HG03521 (cell line): ENCODE measurements around the gene LRP8.

Source experiments
- ATAC-seq: cut with Tn5 transposase; IDR thresholded peaks from one replicate; pipeline ENCODE4 v1.9.1; 2021; ENCODE audit warnings: mild to moderate bottlenecking, moderate library complexity; ENCODE audit not compliant: unreplicated experiment

LRP8 gene

DNA sequence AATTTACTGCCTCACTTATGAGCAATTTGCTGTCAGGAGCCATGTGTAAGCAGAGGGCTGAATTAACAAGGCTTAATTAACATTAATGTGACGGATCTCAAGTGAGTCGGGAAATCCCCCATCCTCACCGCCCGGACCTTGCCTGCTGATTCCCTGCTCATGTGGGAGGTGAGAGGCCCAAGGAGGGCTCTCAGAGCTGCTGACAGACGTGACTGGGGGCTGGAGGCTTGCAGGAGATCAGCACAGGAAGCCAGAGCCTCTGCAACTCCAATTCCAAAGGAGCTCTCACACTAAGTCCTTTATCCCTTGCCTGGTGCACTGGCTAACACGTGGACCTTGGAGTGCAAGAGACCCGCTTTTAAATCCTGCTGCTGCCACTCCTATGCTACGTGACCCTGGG lies 19.4 kb downstream of the LRP8 start:
- ATAC-seq: no peak

DNA sequence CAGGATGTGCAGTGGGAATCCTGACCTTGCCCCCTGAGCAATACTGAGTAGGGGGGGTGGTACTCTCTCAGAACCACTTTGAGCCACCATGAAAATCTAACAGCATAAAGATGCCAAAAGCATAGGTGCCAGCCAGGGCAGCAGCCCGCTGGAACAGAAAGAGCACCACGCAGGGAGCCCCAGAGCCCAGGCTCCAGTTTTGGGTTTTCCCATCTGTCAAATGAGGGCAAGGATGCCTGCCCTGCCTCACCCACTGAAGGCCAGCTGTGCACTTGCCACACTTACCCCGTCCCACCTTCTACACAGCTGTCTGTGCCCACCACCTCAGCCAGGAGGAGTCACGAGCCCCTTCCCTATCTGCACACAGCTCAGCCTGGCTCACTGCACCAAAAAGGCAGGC lies 20.8 kb downstream of the LRP8 start:
- no peak for ATAC-seq

DNA sequence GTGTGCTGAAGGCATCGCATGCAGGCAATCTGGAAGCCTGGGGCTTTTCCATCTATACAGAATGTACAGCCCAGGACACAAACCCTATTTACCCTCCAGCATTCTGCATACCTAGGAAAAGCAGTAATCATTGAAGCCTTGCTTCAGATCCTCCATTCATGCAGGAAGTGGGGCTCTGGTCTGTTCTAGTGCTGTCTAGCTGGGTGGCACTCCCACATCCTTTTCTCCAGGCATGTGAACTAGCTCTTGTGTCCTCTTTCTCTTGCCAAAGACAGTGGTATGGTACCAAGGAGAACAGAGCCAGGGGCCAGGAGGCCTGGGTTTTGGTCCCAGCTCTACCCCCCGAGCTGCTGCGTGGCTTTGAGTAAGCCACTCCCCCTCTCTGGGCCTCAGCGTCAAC lies 21.7 kb downstream of the LRP8 start:
- ATAC-seq: no peak

DNA sequence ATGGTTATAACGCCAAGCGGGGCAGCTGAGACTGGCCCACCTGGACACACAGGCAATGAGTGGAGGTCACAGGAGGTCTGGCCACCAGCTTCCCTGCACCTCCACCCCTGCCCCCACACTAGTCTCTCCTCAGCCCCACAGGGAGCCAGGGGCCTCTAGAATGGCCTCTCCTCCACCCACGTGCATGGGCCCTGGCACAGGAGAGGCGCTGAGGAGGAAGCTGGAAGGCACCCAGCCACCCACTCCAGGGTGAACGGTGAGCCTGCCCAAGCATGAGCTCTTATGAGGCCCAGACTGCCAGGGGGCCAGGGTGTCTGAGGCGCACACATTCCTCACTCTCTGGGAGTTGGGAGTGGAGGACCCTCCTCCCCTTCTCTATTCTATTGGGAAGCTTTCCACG lies 22.2 kb downstream of the LRP8 start:
- no peak for ATAC-seq

DNA sequence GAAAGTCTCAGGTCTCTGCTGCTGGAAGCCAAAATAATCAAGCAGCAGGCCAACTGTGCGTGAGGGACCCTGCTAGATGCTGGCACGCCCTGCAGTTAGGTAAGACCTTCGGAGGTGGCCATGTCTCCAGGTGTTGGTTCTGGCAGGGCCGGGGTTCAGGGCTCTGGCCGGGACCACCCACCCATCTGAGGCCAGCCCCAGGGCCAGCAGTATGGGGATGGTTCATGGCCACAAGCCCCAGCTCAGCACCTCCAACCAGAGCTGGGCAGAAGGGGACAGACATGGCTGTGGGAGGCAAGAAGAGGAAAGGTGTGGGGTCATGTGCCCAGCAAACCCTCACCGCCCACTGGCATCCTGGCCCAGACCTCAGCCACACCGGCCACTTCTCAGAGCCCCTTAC lies 23.3 kb downstream of the LRP8 start:
- ATAC-seq: no peak

DNA sequence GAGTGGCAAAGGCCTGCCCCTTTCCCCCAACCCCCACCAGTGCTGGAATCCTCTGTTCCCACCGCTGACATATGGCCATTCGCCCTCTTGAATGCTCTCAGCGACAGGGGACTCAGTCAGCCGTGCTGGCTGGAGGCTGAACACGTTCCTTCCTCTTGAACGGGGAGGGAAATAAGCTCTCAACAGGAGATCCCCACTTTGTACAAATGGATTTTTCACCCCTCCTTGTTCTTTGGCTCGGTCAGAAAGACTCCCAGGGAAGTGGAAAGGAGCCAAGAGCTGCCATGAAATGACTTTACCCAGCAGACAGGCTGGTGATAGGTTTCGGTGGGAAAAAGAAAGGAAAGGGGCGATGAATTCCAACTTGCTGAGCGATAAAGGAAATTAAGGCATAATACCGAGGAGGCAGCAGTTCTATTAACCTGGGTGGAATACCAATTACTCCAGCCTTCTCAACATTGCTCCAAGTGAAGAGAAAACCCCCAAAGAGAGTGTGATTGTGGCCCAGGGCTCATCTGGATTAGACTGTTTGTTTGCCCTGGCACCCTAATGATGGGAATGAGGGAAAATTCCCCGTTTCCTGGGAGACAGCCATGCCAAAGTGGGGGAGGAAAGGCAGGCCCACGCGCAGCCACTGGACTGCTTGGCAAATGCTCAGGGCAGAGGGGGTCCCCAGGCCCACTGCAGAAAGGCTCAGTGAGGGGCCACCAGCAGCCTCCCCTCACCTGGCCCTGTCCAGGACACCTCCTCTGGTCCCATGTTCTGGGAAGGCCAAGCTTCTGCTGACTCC lies 23.9 kb downstream of the LRP8 start:
- no peak for ATAC-seq

DNA sequence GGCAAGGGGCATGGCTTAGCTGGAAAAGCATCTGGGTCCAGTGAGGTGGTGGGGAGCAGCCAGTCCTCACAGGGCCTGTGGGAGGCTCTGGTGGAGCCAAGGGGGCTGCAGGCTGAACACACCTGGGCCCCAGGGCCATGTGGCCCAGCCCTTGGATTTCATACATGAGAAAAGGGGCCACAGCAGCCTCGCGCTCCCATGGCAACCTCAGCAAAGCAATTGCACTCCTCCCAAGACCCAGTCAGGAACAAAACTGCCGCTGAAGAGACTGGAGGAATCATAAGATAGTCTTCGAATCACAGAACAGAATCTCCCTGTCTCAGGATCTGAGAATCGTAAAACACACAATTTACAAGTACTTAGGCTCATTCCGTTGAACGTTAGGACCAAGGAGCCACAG lies 24.6 kb downstream of the LRP8 start:
- no peak for ATAC-seq

DNA sequence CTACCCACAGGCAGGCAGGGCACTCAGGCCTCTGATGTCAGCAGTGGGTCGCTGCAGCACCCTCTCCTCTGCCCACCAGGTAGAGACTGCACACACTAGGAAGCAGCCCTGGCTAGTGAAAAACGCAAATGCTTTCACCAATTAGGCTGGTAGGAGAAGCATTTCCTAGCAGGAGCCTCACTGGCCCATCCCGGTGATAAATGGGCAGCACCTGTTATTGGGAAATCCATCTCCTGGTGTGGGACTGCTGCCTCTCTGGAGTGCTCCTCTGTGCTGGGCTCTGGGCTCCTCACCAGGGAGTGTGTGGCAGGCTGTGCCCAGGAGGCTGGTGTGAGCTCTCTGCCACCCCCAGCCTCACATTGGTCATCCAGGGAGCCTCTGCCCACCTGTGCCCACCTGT lies 28.6 kb downstream of the LRP8 start:
- ATAC-seq: no peak

DNA sequence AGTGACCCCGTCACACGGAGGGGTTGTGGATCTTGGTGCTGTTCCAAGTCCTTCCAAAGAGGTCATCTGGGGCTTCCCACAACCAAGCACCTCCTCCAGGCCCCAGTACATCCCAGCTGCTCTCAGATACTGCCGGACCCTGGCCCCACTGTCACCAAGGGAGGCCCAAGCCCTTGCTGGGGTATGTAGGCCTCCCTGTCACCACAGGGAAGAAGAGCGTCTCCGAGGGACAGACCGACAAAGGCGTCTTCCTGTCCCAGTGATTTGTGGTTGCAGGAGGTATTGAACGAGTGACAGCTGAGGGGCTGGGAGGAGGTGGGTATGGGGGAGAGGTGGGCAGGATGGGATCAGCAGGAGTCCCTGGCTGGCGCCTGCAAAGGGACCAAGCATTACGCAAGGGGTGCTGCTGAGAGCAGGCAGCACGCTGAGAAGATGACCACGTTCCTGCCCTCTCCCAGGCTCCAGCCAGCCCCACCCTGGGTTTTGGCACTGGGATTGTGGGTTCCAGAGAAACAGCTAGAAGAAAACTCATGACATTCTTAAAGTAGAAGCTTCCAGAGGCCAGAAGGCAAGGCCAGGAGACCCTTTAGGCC lies 29.7 kb downstream of the LRP8 start:
- no peak for ATAC-seq

DNA sequence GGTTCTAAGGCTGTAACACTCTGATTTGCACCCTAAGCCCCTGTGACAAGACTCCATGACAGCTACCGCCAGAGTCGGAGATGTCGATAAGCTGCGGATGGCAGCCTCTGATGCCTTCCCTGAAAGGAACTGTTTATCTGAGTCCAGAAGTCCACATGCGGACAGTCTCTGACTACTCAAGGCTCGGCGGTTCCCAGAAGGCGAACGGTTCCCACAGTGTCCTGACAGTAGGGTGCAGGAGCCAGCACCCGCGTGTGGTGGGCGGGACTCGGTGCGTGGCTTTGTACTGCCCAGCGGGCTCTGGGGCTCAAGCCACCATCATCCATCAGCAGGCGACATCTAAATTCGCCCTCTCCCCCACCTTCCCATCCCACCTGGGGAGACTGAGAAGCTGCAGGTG lies 30.7 kb downstream of the LRP8 start:
- no peak for ATAC-seq

DNA sequence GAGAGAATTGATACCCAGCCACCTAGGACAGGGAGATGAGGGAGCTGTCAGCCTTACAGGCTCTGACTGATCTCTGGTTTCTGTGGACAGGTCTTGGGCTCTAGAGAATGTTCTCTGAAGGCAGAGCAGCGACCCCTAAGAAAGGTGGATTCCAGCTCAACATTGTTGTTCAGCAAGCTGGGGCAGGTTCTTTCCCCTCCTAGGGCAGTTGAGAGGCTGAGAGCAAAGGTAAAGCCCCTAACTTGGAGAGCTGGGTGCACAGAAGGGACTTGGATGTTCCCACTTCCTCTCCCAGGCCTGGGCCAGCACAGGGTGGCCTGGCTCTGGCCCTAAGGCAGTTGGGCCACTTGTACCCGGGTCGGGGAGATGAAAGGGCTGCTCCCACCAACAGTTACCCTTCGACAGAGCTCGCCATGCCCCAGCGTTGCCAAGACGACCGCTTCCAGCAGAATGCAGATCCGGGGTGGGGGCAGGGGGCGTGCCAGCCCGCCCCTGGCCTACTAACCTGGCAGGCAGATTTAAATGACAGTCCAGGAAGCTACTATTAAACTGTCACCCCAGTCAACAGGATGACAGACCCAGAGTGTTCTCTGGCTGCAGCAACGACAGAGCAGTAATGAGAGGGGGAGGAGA lies 31.6 kb downstream of the LRP8 start:
- ATAC-seq: no peak

DNA sequence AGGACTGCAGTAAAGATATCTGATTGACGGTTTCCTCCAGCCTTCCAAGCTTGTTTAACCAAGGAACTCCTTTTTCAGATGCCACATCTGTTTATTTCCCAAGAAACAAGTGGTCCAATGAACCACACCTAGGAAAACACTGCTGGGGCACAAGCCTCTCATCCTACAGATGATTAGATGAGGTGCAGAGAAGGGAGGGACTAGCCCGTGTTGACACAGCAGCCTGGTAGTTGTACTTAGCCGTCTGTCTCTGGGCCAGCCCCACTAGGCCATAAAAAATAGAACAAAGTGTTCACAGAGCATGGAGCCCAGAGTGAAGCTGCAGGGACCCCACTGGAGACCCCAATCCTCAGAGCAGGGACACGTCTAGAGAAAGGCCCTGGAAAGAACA lies 32.1 kb downstream of the LRP8 start:
- no peak for ATAC-seq

DNA sequence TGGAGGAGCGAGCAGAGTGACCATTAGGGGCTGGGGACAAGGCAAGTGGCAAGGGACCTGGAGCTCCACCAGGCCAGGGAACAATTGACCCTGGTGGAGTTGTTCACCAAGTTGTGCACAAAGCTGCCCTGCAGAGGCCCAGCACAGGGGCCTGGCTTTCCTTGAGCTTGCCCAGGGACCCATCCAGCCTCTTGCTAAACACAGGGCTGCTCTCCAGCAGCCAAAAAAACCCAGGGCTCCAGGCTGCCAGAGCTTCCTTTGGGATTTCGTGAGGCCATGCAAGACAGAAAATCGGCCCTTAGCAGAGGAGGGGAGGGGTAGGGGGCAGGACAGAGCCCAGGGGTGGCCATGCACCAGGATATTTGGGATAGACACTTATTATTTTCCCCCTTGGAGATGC lies 32.6 kb downstream of the LRP8 start:
- no peak for ATAC-seq

DNA sequence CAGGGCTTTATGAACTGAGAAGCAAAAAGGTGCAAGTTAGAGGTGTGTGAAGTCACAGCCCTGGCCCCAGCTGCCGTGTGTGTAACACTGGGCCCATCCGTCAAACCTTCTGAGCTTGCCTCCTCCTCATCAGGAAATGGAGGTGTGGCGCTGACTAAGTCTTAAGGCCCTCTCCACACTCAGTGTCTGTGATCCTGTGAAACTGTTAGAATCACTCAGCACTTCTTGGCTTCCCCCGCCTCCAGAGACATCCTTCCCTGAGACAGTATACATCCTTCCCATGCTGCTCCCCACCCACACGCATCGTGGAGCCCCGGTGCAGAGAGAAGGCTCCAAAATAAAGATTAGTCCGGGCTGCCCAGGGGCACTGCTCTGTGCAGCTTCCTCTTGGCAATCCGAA lies 33.3 kb downstream of the LRP8 start:
- ATAC-seq: no peak

DNA sequence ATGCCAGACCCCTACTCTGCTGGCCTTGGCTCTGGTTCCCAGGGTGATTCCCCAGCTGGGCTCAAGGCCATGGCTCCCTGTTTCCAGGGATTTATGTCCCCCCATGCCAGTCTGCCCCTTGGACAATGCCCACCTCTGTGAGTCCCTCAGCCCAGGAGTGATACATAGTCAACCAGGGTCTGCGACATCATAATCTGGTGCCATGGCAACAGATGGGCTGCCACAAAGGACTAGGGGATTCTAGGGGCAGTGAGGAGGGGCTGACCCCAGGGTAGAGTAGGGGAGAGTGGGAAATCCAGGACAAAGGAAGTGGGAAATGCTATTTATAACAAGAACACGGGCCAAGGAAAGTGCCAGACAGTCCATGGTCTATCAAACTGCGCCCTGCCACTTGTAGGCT lies 33.8 kb downstream of the LRP8 start:
- ATAC-seq: no peak

DNA sequence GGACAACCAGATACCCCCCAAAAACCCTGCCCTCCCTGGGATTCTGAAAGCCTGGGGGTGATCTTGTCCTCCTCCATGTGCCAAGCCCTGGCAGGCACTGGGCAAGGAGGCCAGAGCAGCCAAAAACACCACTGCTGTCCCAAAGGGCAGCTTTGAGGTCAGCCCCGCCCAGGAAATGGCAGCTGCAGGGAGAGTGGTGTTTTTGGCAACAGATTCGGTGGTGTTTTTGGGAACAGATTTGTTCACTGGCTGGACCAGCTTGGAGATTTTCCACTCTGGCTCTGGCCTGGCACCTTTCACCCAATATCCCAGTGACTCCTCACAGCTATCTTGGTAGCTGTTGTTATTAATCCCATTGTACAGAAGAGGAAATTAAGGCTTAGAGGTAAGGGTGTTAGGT lies 34.7 kb downstream of the LRP8 start:
- no peak for ATAC-seq

DNA sequence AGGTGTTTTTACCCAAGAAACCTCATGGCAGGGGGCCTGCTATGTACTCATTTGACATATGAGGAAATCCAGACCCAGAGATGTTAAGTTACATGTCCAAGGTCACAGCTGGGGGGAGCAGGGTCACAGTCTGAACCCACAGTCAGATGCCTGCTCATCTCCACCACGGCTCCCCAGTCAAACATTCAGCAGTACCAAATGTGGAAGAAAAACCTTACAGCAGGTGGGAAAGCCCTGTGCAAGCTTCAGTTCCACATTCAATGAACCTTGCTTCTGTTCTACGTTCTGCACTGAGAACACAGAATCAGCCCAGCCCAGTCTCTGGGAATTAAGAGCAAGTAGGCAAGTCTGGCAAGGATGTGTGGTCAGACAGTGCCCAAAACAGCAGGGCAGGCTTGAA lies 35.2 kb downstream of the LRP8 start:
- ATAC-seq: no peak

DNA sequence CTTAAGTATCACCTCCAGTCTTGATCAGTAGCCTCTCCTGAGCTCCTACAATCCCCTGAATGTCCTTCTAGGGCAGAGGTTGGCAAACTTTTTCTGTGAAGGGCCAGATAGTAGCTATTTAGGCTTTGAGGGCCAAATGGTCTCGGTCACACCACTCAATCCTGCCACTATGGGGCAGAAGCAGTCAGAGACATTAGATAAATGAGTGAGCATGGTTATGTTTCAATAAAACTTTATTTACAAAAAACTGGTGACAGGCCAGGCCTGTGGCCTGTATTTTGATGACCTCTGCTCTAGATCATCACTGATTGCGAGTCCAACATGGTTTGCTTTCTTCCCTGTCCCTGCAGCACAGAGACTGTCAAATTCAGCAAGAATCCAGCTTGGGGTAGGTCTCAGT lies 36.3 kb downstream of the LRP8 start:
- ATAC-seq: no peak

DNA sequence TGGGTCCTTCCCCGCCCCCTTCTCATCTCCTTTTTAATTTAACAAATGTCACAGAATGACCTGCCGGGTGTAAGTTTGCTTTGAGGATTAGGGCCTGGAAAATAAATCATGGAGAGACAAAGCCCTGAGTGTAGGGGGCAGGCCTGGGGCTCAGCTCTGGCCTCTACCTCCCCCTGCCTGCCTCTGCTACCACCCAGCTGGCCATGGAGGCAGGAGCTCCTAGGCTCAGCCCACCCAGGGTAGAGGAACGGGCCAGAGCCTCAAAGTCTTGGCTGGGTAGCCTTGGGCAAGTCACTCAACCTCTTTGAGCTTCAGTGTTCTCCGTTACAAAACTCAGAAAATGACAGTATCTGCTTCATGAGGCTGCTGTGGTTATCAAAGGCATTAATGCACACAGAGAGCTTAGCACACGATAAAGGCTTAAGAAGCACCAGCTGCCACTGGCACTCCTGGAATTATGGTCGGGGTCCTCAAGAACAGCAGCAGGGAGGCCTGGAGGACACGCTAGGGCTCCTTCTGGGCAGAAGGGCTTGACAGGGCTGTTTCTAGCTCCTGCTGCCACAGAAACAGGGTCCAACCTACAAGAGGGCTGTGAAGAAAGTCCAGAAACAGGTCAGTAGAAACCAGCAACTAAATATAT lies 39.0 kb downstream of the LRP8 start:
- ATAC-seq: no peak

DNA sequence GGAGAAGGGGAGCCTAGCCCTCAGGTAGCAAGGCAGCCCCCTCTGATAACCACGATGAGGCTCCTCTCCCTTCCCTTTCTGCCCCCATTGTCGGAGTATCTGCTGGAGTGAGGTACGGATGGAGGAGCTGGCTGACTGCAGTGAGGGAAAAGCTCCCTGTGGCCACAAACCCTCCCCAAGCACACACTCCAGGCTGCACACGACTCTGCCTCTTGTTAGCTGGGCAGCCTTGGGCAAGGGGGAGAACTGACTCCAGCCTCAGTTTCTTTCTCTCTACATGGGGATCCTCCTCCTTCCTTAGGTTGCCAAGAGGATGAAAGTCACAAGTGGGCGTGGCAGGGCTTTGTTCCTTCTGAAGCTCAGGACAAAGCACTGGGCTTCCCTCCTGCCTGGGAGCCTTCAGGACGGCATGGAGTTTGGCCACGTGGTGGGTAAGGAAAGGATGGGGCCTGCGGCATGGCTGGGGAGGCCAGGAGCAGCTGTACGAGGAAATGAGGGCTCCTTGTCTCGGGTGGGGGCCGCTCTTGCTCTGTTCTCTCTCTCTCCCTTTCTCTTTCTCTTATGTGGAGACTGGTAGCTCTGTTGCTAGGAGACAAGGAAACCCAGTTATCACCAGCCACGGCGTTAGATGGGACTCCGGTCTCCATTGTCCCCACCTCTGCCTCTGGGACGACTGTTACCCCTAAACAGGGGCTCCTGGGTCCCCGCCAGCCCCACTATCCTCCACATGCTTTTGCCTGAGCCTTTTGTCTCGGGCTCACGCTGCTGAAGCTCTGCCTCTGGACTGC lies 39.7 kb downstream of the LRP8 start:
- ATAC-seq: no peak

DNA sequence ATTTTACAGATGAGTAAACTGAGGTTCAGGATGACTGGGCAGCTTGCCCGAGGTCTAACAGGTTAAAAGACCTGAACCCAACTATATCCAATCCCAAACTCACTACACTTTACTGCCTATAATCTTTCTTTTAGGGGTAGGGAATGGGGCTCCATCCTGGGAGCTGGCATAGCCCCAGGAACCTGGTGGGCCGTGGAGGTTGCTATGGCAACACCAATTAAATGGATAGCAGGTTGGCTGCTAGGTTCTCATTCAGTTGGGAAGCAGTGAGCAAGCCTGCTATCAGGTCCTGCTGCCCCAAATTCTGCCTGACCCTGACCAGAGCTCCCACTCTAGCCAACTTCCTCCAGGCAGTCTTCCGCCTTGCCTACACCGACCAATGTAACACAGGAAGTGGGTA lies 40.9 kb downstream of the LRP8 start:
- no peak for ATAC-seq
